ENCODE data around the gene SPDYE16.
"Not testable (repeated sequence)": the region's sequence is repeated elsewhere in the genome, so short reads cannot be mapped to it uniquely, and the experiment has no call there.

SPDYE16 gene

DNA sequence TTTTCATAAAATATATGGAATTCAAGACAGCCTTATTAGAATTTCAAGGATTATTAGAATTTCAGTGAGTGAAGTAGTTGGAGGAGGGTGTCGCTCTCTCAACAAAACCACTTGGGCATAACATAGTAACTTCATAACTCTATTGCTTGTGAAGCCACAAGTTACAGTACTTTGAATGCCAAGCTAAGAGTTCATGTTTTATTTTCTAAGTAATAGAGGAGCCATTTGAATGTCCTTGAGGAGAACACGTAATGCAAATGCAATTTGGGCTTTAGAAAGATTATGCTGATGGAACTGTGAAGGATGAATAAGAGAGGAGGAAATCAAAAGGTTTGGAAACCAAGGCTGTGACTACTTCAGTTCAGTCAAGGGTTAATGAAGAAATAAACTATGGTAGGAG, 32.3 kb upstream of the SPDYE16 start:
- H3K9me3 ChIP-seq (ENCODE audit: control insufficient read depth, low read length); DNase-seq; H3K4me3 ChIP-seq (ENCODE audit: insufficient read depth, low read depth, low read length, poor library complexity, severe bottlenecking); H3K27ac ChIP-seq (ENCODE audit: insufficient read depth, low read length, poor library complexity, severe bottlenecking); H3K36me3 ChIP-seq (ENCODE audit: control insufficient read depth, insufficient read depth, low read length); H3K4me1 ChIP-seq (ENCODE audit: control insufficient read depth, insufficient read depth, low read length, poor library complexity, severe bottlenecking); H3K27me3 ChIP-seq (replicated peaks; ENCODE audit: control insufficient read depth, insufficient read depth, low read length, poor library complexity, severe bottlenecking): not testable (repeated sequence)

DNA sequence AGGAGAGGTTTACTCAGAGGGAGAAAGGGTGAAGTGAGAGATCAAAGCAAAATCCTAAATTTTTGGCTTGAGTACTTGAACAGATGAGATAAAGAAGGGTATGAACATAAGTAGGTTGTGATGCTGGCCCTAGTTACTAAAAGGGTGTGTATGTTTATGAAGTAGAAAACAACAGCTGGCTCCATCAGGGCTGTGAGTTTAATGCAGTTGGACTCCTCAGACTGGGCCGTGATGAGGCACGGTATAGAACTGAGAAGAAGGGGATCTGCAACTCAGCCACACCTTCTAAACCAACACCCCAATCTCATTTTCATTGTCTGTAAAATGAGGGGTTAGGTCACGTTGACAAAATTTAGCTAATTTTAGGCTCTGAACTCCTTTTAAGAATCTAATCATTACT, 29.2 kb upstream of the SPDYE16 start:
- not testable (repeated sequence) for H3K9me3 ChIP-seq (ENCODE audit: control insufficient read depth, low read length); DNase-seq; H3K4me3 ChIP-seq (ENCODE audit: insufficient read depth, low read depth, low read length, poor library complexity, severe bottlenecking); H3K27me3 ChIP-seq (replicated peaks; ENCODE audit: control insufficient read depth, insufficient read depth, low read length, poor library complexity, severe bottlenecking); H3K4me1 ChIP-seq (ENCODE audit: control insufficient read depth, insufficient read depth, low read length, poor library complexity, severe bottlenecking); H3K27ac ChIP-seq (ENCODE audit: insufficient read depth, low read length, poor library complexity, severe bottlenecking); H3K36me3 ChIP-seq (ENCODE audit: control insufficient read depth, insufficient read depth, low read length)

DNA sequence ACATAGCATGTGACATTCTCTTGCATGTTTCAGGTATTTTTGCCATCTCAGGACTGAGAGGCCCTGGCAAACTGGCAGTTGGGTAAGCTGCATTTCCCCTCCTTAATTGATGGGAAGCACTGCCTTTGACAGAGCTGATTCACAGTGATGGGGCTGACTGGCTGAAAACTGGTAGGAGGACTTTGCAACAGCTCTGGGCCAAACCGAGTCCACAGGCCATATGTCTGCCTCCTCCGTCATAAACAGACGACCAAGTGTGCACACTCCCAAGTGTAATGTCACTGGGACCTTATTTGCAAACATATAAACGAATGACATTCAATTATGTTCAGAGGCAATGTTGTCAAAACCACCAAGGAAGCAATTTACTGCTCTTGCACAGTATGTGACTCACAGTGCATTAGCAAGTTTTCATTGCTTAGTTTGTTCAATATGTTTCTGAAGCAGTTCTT, 27.3 kb upstream of the SPDYE16 start:
- H3K36me3 ChIP-seq (ENCODE audit: control insufficient read depth, insufficient read depth, low read length); H3K4me3 ChIP-seq (ENCODE audit: insufficient read depth, low read depth, low read length, poor library complexity, severe bottlenecking); DNase-seq; H3K4me1 ChIP-seq (ENCODE audit: control insufficient read depth, insufficient read depth, low read length, poor library complexity, severe bottlenecking); H3K27ac ChIP-seq (ENCODE audit: insufficient read depth, low read length, poor library complexity, severe bottlenecking); H3K27me3 ChIP-seq (replicated peaks; ENCODE audit: control insufficient read depth, insufficient read depth, low read length, poor library complexity, severe bottlenecking); H3K9me3 ChIP-seq (ENCODE audit: control insufficient read depth, low read length): not testable (repeated sequence)

DNA sequence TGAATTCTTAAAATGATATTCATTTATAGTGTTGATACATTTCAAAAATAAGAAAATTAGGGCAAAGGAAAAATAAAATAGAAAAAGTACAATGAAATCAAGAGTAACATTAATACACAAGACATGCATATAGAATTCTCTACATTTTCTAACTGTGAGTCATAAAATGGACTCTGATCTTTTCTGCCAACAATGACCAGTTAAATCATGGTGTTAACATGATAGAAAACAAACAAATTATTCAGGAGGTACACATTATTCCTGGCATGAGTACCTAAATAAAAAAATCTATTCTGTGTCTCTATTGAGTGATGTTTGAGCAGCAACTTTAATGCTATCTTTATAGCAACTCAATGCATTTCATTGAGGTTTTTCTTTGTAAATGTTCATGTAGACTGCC, 25.6 kb upstream of the SPDYE16 start:
- DNase-seq; H3K27me3 ChIP-seq (replicated peaks; ENCODE audit: control insufficient read depth, insufficient read depth, low read length, poor library complexity, severe bottlenecking); H3K9me3 ChIP-seq (ENCODE audit: control insufficient read depth, low read length); H3K36me3 ChIP-seq (ENCODE audit: control insufficient read depth, insufficient read depth, low read length); H3K27ac ChIP-seq (ENCODE audit: insufficient read depth, low read length, poor library complexity, severe bottlenecking); H3K4me3 ChIP-seq (ENCODE audit: insufficient read depth, low read depth, low read length, poor library complexity, severe bottlenecking); H3K4me1 ChIP-seq (ENCODE audit: control insufficient read depth, insufficient read depth, low read length, poor library complexity, severe bottlenecking): not testable (repeated sequence)

DNA sequence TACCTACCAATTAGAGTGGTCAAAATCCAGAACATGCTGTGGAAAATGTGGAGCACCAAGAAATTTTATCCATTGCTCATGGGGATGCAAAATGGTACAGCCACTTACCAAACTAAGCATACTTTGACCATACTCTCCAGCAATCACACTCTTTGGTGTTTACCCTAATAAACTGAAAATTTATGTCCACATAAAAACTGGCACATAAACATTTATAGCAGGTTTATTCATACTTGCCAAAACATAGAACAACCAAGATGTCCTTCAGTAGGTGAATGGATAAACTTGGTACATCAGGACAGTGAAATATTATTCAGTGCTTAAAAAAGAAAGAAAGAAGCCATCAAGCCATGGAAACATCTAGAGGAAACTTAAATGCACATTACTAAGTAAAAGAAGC, 24.7 kb upstream of the SPDYE16 start:
- DNase-seq; H3K27me3 ChIP-seq (replicated peaks; ENCODE audit: control insufficient read depth, insufficient read depth, low read length, poor library complexity, severe bottlenecking); H3K4me3 ChIP-seq (ENCODE audit: insufficient read depth, low read depth, low read length, poor library complexity, severe bottlenecking); H3K27ac ChIP-seq (ENCODE audit: insufficient read depth, low read length, poor library complexity, severe bottlenecking); H3K4me1 ChIP-seq (ENCODE audit: control insufficient read depth, insufficient read depth, low read length, poor library complexity, severe bottlenecking); H3K36me3 ChIP-seq (ENCODE audit: control insufficient read depth, insufficient read depth, low read length); H3K9me3 ChIP-seq (ENCODE audit: control insufficient read depth, low read length): not testable (repeated sequence)

DNA sequence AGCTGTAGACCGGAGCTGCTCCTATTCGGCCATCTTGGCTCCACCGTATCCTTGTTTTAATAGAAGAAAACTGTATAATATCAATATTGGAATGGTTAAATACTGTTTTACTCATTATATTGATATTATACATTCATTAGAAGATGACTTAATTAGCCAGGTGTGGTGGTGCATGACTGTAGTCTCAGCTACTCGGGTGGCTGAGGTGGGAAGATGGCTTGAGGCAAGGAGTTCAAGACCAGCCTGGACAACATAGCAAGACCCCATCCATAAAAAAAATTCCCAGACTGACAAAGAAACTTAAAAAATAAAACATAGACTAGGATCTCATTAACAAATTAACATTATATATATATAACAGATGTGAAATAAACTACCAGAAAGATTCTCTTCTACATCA, 24.2 kb upstream of the SPDYE16 start:
- H3K4me3 ChIP-seq (ENCODE audit: insufficient read depth, low read depth, low read length, poor library complexity, severe bottlenecking); H3K27me3 ChIP-seq (replicated peaks; ENCODE audit: control insufficient read depth, insufficient read depth, low read length, poor library complexity, severe bottlenecking); H3K9me3 ChIP-seq (ENCODE audit: control insufficient read depth, low read length); H3K4me1 ChIP-seq (ENCODE audit: control insufficient read depth, insufficient read depth, low read length, poor library complexity, severe bottlenecking); H3K27ac ChIP-seq (ENCODE audit: insufficient read depth, low read length, poor library complexity, severe bottlenecking); DNase-seq; H3K36me3 ChIP-seq (ENCODE audit: control insufficient read depth, insufficient read depth, low read length): not testable (repeated sequence)

DNA sequence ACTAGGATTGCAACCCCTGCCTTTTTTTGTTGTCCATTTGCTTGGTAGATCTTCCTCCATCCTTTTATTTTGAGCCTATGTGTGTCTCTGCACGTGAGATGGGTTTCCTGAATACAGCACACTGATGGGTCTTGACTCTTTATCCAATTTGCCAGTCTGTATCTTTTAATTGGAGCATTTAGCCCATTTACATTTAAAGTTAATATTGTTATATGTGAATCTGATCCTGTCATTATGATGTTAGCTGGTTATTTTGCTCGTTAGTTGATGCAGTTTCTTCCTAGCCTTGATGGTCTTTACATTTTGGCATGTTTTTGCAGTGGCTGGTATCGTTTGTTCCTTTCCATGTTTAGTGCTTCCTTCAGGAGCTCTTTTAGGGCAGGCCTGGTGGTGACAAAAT, 21.9 kb upstream of the SPDYE16 start:
- H3K27me3 ChIP-seq (replicated peaks; ENCODE audit: control insufficient read depth, insufficient read depth, low read length, poor library complexity, severe bottlenecking); H3K36me3 ChIP-seq (ENCODE audit: control insufficient read depth, insufficient read depth, low read length); H3K27ac ChIP-seq (ENCODE audit: insufficient read depth, low read length, poor library complexity, severe bottlenecking); H3K4me3 ChIP-seq (ENCODE audit: insufficient read depth, low read depth, low read length, poor library complexity, severe bottlenecking); H3K9me3 ChIP-seq (ENCODE audit: control insufficient read depth, low read length); H3K4me1 ChIP-seq (ENCODE audit: control insufficient read depth, insufficient read depth, low read length, poor library complexity, severe bottlenecking); DNase-seq: not testable (repeated sequence)

DNA sequence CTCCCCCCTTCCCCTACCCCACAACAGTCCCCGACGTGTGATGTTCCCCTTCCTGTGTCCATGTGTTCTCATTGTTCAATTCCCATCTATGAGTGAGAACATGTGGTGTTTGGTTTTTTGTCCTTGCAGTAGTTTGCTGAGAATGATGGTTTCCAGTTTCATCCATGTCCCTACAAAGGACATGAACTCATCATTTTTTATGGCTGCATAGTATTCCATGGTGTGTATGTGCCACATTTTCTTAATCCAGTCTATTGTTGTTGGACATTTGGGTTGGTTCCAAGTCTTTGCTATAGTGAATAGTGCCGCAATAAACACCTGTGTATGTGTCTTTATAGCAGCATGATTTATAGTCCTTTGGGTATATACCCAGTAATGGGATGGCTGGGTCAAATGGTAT, 18.2 kb upstream of the SPDYE16 start:
- DNase-seq; H3K4me3 ChIP-seq (ENCODE audit: insufficient read depth, low read depth, low read length, poor library complexity, severe bottlenecking); H3K27ac ChIP-seq (ENCODE audit: insufficient read depth, low read length, poor library complexity, severe bottlenecking); H3K27me3 ChIP-seq (replicated peaks; ENCODE audit: control insufficient read depth, insufficient read depth, low read length, poor library complexity, severe bottlenecking); H3K4me1 ChIP-seq (ENCODE audit: control insufficient read depth, insufficient read depth, low read length, poor library complexity, severe bottlenecking); H3K9me3 ChIP-seq (ENCODE audit: control insufficient read depth, low read length); H3K36me3 ChIP-seq (ENCODE audit: control insufficient read depth, insufficient read depth, low read length): not testable (repeated sequence)

DNA sequence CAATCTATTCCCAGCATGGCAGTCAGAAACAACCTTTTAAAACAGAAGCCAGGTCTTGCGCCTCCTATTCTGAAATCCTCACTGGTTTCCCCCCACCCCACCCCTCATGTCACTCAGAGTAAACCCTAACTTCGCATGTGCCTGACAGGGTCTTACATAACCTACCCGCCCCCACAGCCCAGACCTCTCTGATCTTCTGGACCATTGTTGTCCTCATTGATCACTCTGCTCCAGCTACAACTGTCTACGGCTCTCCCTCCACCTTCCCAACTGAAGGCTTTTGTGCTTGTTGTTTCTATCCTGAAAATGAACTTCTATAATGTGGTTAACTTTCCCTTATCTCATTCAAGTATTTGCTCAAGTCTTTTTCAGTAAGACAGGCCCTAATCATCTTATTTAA, 17.1 kb upstream of the SPDYE16 start:
- not testable (repeated sequence) for DNase-seq; H3K4me1 ChIP-seq (ENCODE audit: control insufficient read depth, insufficient read depth, low read length, poor library complexity, severe bottlenecking); H3K9me3 ChIP-seq (ENCODE audit: control insufficient read depth, low read length); H3K4me3 ChIP-seq (ENCODE audit: insufficient read depth, low read depth, low read length, poor library complexity, severe bottlenecking); H3K27ac ChIP-seq (ENCODE audit: insufficient read depth, low read length, poor library complexity, severe bottlenecking); H3K27me3 ChIP-seq (replicated peaks; ENCODE audit: control insufficient read depth, insufficient read depth, low read length, poor library complexity, severe bottlenecking); H3K36me3 ChIP-seq (ENCODE audit: control insufficient read depth, insufficient read depth, low read length)

DNA sequence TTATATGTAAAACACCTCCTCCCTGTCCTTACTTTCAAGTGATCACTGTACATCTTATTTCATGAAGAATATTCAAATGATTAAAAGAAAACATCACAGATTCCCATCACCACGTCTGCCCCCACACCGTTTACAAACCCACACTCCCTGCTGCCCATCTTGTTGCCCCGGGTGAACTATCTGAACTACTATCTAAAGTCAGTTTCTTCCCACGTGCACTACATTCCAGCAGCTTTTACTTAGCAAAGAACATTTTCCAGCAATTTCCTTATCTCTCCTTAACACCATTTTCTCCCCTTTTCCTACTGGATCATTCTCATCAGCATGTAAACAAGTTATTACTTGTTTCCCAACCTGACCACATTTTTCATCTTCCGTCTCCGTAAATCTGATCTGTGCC, 16.6 kb upstream of the SPDYE16 start:
- H3K4me1 ChIP-seq (ENCODE audit: control insufficient read depth, insufficient read depth, low read length, poor library complexity, severe bottlenecking); H3K4me3 ChIP-seq (ENCODE audit: insufficient read depth, low read depth, low read length, poor library complexity, severe bottlenecking); H3K27me3 ChIP-seq (replicated peaks; ENCODE audit: control insufficient read depth, insufficient read depth, low read length, poor library complexity, severe bottlenecking); H3K9me3 ChIP-seq (ENCODE audit: control insufficient read depth, low read length); DNase-seq; H3K36me3 ChIP-seq (ENCODE audit: control insufficient read depth, insufficient read depth, low read length); H3K27ac ChIP-seq (ENCODE audit: insufficient read depth, low read length, poor library complexity, severe bottlenecking): not testable (repeated sequence)

DNA sequence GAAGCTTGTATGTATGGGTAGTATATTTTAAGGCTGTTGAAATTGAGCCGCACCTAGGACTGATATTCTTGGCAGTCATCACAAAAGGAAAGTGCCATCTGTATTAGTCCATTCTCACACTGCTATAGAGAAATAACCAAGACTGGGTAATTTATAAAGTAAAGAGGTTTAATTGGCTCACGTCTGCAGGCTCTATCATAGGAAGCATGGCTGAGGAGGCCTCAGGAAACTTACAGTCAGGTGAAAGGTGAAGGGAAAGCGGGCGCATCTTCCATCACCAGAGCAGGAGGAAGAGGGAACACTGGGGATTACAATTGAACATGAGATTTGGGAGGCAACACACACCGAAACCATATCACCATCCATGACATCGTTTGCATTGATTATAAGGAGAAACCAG, 8.9 kb upstream of the SPDYE16 start:
- not testable (repeated sequence) for H3K36me3 ChIP-seq (ENCODE audit: control insufficient read depth, insufficient read depth, low read length); H3K27me3 ChIP-seq (replicated peaks; ENCODE audit: control insufficient read depth, insufficient read depth, low read length, poor library complexity, severe bottlenecking); H3K9me3 ChIP-seq (ENCODE audit: control insufficient read depth, low read length); DNase-seq; H3K27ac ChIP-seq (ENCODE audit: insufficient read depth, low read length, poor library complexity, severe bottlenecking); H3K4me1 ChIP-seq (ENCODE audit: control insufficient read depth, insufficient read depth, low read length, poor library complexity, severe bottlenecking); H3K4me3 ChIP-seq (ENCODE audit: insufficient read depth, low read depth, low read length, poor library complexity, severe bottlenecking)
